Thoracic aorta (tissue), 2 donors: ENCODE results near the gene CCK. TPM values are rescaled to one million over a fixed set of nuclear protein-coding genes. Genes with fewer than 3 reads are reported as not detected.

Source experiments
- ATAC-seq: fragments of 150-250 bp; one replicate; pipeline ENCODE4 v1.8.0; 2017; ENCODE audit warnings: low read depth; ENCODE audit not compliant: insufficient number of reproducible peaks, low FRiP score
- DNase-seq: peaks from one replicate; pipeline ENCODE4 v3.0.0-alpha.2; 2020; ENCODE audit warnings: low spot score
- H3K27ac ChIP-seq, 2 donors: fragments of 200-600 bp; sonication (generic); 1 replicate in 1 of 2; 2 replicates in 1 of 2; pipeline ENCODE4 v1.5.1; 2016; ENCODE audit warnings: mild to moderate bottlenecking in 2 of 2, moderate library complexity in 2 of 2
- H3K27me3 ChIP-seq: fragments of 200-600 bp; sonication (generic); replicated peaks from 2 replicates; pipeline ENCODE4 v1.6.0; 2016; ENCODE audit warnings: mild to moderate bottlenecking; ENCODE audit not compliant: insufficient read depth
- H3K36me3 ChIP-seq: fragments of 200-600 bp; sonication (generic); one replicate; pipeline ENCODE4 v1.5.1; 2016
- H3K4me1 ChIP-seq, 2 donors: fragments of 200-600 bp; sonication (generic); 1 replicate in 1 of 2; 2 replicates in 1 of 2; pipeline versions ENCODE4 v1.5.1 to v1.6.0; 2016; ENCODE audit warnings: low read depth in 2 of 2, mild to moderate bottlenecking in 1 of 2; ENCODE audit not compliant: control insufficient read depth in 1 of 2
- H3K4me3 ChIP-seq: fragments of 200-600 bp; sonication (generic); 2 replicates; pipeline ENCODE4 v1.5.1; 2016; ENCODE audit warnings: mild to moderate bottlenecking
- H3K9me3 ChIP-seq: fragments of 200-600 bp; sonication (generic); 2 replicates; pipeline ENCODE4 v1.5.1; 2016
- CTCF ChIP-seq: fragments of 200-600 bp; sonication (generic); IDR thresholded peaks from one replicate; pipeline ENCODE4 v1.5.1; 2019; ENCODE audit warnings: antibody characterized with exemption
- total RNA-seq, 2 donors: library from RNA; depleted of rRNA; stranded (reverse); fragments of >200 nt; gene quantifications; one replicate each; pipeline versions ENCODE4 v1.1.0 to v1.2.3, GENCODE V29; 2016

Gene CCK
- total RNA-seq, 2 donors from 2014 or later, result not detected

- ATAC-seq, result no peak
- Histone ChIP-seq H3K4me3 (no peak overlapping the region), H3K4me1 (no peaks in the 10 kb centered on the region), H3K36me3 (peaks cover 11% of the 10 kb centered on the region), H3K9me3 (no peaks in the 10 kb centered on the region), H3K27me3 (no peaks in the 10 kb centered on the region), H3K27ac (no peak overlapping the region)
- DNase-seq, result no peak
- TF ChIP-seq CTCF, result no peak
Observed at GRCh38 chr3:42214064-42214463, 51.9 kb downstream of the CCK start.

GRCh38 chr3:42213417-42213816, 52.6 kb downstream of the CCK start:
- no peak overlapping the region for H3K27ac ChIP-seq
- no peak for TF ChIP-seq CTCF
- H3K4me3 ChIP-seq, result no peak overlapping the region
- H3K27me3 ChIP-seq, result no peaks in the 10 kb centered on the region
- H3K9me3 ChIP-seq, result no peaks in the 10 kb centered on the region
- no peaks in the 10 kb centered on the region for H3K4me1 ChIP-seq
- ATAC-seq (no peak), DNase-seq (no peak)
- peaks cover 15% of the 10 kb centered on the region for H3K36me3 ChIP-seq

GRCh38 chr3:42210726-42211125, 55.3 kb downstream of the CCK start:
- H3K9me3 ChIP-seq, result no peaks in the 10 kb centered on the region
- no peak for TF ChIP-seq CTCF
- no peak overlapping the region for H3K4me3 ChIP-seq
- H3K27me3 ChIP-seq, result no peaks in the 10 kb centered on the region
- no peak for DNase-seq
- H3K36me3 ChIP-seq, result peaks cover 17% of the 10 kb centered on the region
- ATAC-seq, result no peak
- H3K4me1 ChIP-seq, result no peaks in the 10 kb centered on the region
- no peak overlapping the region for H3K27ac ChIP-seq

- no peak overlapping the region for H3K4me3 ChIP-seq
Observed at GRCh38 chr3:42209917-42210316, 56.1 kb downstream of the CCK start.

More at GRCh38 chr3:42209917-42210316, 56.1 kb downstream of the CCK start:
- no peak for DNase-seq
- Histone ChIP-seq H3K9me3 (no peaks in the 10 kb centered on the region), H3K36me3 (peaks cover 18% of the 10 kb centered on the region), H3K27ac (no peak overlapping the region), H3K27me3 (no peaks in the 10 kb centered on the region), H3K4me1 (no peaks in the 10 kb centered on the region)
- ATAC-seq, result no peak
- TF ChIP-seq CTCF, result no peak

Other genes with a start within 250 kb of the CCK start
- gene TRAK1, start 174.8 kb downstream of the CCK start, total RNA-seq, result 10 to 100 TPM; 35.1 to 36.0 TPM
- gene LYZL4, start 144.4 kb upstream of the CCK start, total RNA-seq, result not detected
- gene VIPR1, start 236.5 kb upstream of the CCK start, total RNA-seq, result 10 to 100 TPM; 31.0 to 48.7 TPM